ENCODE results near the gene GCGR. TPM values are rescaled to one million over a fixed set of nuclear protein-coding genes. Genes with fewer than 3 reads are reported as not detected.

GCGR gene
- total and polyA plus RNA-seq, 2 of the 13 experiments (the other 11 are each of a cell fraction or from before 2014, with no cell fraction given): 0.04 to 0.13 TPM

GRCh38 chr17:81833160-81833920 lies 29.4 kb downstream of the GCGR start, which contains the start of gene MCRIP1 (continued):
- TF ChIP-seq SNAPC5 (CRISPR knock-in tag; IDR thresholded peaks at IDR 0.05; ENCODE audit: borderline replicate concordance): no peak
- TF ChIP-seq ZNF691 (CRISPR knock-in tag; IDR thresholded peaks at IDR 0.05; ENCODE audit: borderline replicate concordance, low read depth): peak; percentile 80; the same call in 1 of the 2 replicates
- TF ChIP-seq ZNF33A (CRISPR knock-in tag; IDR thresholded peaks at IDR 0.05; ENCODE audit: borderline replicate concordance): no peak
- TF ChIP-seq ZNF790 (CRISPR knock-in tag; IDR thresholded peaks at IDR 0.05; ENCODE audit: borderline replicate concordance): no peak
- TF ChIP-seq ZHX2 (IDR thresholded peaks at IDR 0.05; ENCODE audit: low read depth): peak; percentile 67; the same call in 1 of the 2 replicates
- no peak for TF ChIP-seq ZHX2 (CRISPR knock-in tag; IDR thresholded peaks at IDR 0.05; ENCODE audit: borderline replicate concordance)
- no peak for TF ChIP-seq PBX2 (CRISPR knock-in tag; IDR thresholded peaks at IDR 0.05)
- TF ChIP-seq ZFP1 (CRISPR knock-in tag; IDR thresholded peaks at IDR 0.05): peak; percentile 69; the same call in 1 of the 2 replicates
- peak; percentile 3; the same call in 1 of the 2 replicates for TF ChIP-seq ZNF281 (CRISPR knock-in tag; IDR thresholded peaks at IDR 0.05; ENCODE audit: borderline replicate concordance)
- peak; percentile 81; the same call in 1 of the 2 replicates for TF ChIP-seq ZXDC (CRISPR knock-in tag; IDR thresholded peaks at IDR 0.05)
- no peak for TF ChIP-seq CENPX (CRISPR knock-in tag; IDR thresholded peaks at IDR 0.05)
- peak; percentile 58; the same call in 1 of the 2 replicates for TF ChIP-seq KLF12 (CRISPR knock-in tag; IDR thresholded peaks at IDR 0.05; ENCODE audit: borderline replicate concordance)
- no peak for TF ChIP-seq KDM4B (CRISPR knock-in tag; IDR thresholded peaks at IDR 0.05)
- TF ChIP-seq ZKSCAN8 (CRISPR knock-in tag; IDR thresholded peaks at IDR 0.05; ENCODE audit: borderline replicate concordance): peak; percentile 41; the same call in 1 of the 2 replicates

All from HepG2 (cell line).